ENCODE data around the gene ARHGAP18.

DNA sequence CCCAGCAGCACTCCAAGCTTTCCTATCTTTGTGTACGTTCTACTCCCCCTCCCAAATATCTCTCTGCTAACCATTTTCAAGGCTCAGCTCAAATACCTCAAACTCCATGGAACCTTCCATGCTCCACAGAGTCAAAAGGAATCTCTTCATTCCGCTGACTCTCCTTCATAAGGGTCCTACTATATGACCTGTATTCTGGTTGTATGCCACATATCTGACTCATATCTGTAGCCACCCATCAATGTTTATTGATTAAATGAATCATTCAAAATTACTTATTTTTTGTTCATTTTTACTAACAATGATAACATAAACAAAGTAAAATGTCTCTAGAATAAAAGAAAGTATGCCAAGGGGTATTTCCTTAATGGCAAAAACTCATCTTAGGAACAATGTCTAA lies 123.2 kb downstream of the ARHGAP18 start:
- no peak for TF ChIP-seq ZNF274 (IDR thresholded peaks at IDR 0.05; ENCODE audit: low read depth, low read length)
- no peak for TF ChIP-seq YY1 (IDR thresholded peaks at IDR 0.05; ENCODE audit: insufficient read depth, insufficient read length)
